K562 (cell line): ENCODE results near the gene CTRB2. TPM values are rescaled to one million over a fixed set of nuclear protein-coding genes. Genes with fewer than 3 reads are reported as not detected.

Experiments used
- ATAC-seq: fragments of 200-7000 bp; cut with Tn5 transposase; 3 replicates; pipeline ENCODE4 v1.9.1; 2020; ENCODE audit warnings: moderate library complexity
- BruUV-seq: library from RNA; stranded (reverse); fragments of 400-500 nt; replicated peaks from 2 replicates; lab custom pipeline; 2021; lab: Mats Ljungman, UMichigan
- CTCF ChIA-PET: fragments of 300-600 bp; formaldehyde crosslinking; extraction: SDS; loops from one replicate; lab custom pipeline; 2021; ENCODE audit warnings: low intra/inter-chr PET ratio; lab: Yijun Ruan, JAX
- POLR2A ChIA-PET: fragments of 300-600, 350-650 bp; sonication (Branson Sonifier 250); formaldehyde crosslinking; extraction: SDS; loops from one replicate; lab custom pipeline; 2021; ENCODE audit warnings: antibody characterized with exemption, inconsistent platforms; lab: Yijun Ruan, JAX
- DNase-seq, 4 experiments: peaks; one replicate each; pipeline versions ENCODE4 v3.0.0 to v3.0.0-alpha.2; 2011 to 2018; ENCODE audit warnings: low spot score in 3 of 4, mixed read lengths in 3 of 4; ENCODE audit errors: extremely low read depth in 1 of 4
- FAIRE-seq: peaks from 2 replicates; lab custom pipeline; 2011; peaks lifted over from hg19 to GRCh38; lab: Jason Lieb, UNC
- H2AFZ ChIP-seq: 2 replicates; pipeline ENCODE4 v1.6.0; 2011; ENCODE audit warnings: low read depth, low read length, control low read depth, inconsistent platforms
- H3K27ac ChIP-seq: fragments of 200-600 bp; 3 replicates; pipeline ENCODE4 v1.8.0; 2011; ENCODE audit warnings: low read depth, mild to moderate bottlenecking, control low read depth, inconsistent platforms, low read length, moderate library complexity, mixed read lengths; ENCODE audit errors: extremely low read depth
- H3K27me3 ChIP-seq, 2 experiments: fragments of 300-600 bp in 1 of 2; 2 replicates in 1 of 2; 3 replicates in 1 of 2; pipeline versions ENCODE4 v1.6.0 to v1.8.0; 2011; ENCODE audit warnings: inconsistent platforms in 2 of 2, low read length in 2 of 2, mild to moderate bottlenecking in 1 of 2, mixed read lengths in 1 of 2, moderate library complexity in 1 of 2; ENCODE audit not compliant: control insufficient read depth in 2 of 2, insufficient read depth in 2 of 2
- H3K36me3 ChIP-seq: fragments of 300-600 bp; 3 replicates; pipeline ENCODE4 v1.8.0; 2011; ENCODE audit warnings: mild to moderate bottlenecking, low read length, inconsistent platforms; ENCODE audit not compliant: control insufficient read depth, insufficient read depth
- H3K4me1 ChIP-seq, 2 experiments: fragments of 200-600 bp in 1 of 2; replicated peaks in 1 of 2; 2 replicates in 1 of 2; 3 replicates in 1 of 2; pipeline versions ENCODE4 v1.5.1 to v1.8.0; 2011; ENCODE audit warnings: inconsistent platforms in 2 of 2, low read length in 2 of 2, mild to moderate bottlenecking in 1 of 2, mixed read lengths in 1 of 2, moderate library complexity in 1 of 2; ENCODE audit not compliant: control insufficient read depth in 2 of 2, insufficient read depth in 2 of 2
- H3K4me2 ChIP-seq: 2 replicates; pipeline ENCODE4 v1.6.1; 2011; ENCODE audit warnings: low read length, control low read depth, inconsistent platforms, mixed read lengths; ENCODE audit not compliant: insufficient read depth
- H3K4me3 ChIP-seq: fragments of 200-600 bp; sonication (generic), shearing (Covaris generic); 2 replicates; pipeline ENCODE4 v1.5.1; 2016; ENCODE audit warnings: control low read depth, inconsistent platforms
- H3K79me2 ChIP-seq: fragments of 200-600 bp; 3 replicates; pipeline ENCODE4 v1.8.0; 2011; ENCODE audit warnings: low read length, inconsistent platforms; ENCODE audit not compliant: control insufficient read depth, insufficient read depth
- H3K9ac ChIP-seq, 2 experiments: 2 replicates each; pipeline versions ENCODE4 v1.6.0 to v1.6.1; 2011; ENCODE audit warnings: low read depth in 2 of 2, low read length in 2 of 2, control low read depth in 1 of 2, inconsistent platforms in 1 of 2, mild to moderate bottlenecking in 1 of 2, mixed read lengths in 1 of 2; ENCODE audit not compliant: insufficient read depth in 1 of 2
- H3K9me1 ChIP-seq: one replicate; pipeline ENCODE4 v1.6.0; 2011; ENCODE audit warnings: inconsistent platforms, mild to moderate bottlenecking, low read length, moderate library complexity; ENCODE audit not compliant: control insufficient read depth, insufficient read depth
- H3K9me3 ChIP-seq: replicated peaks from 2 replicates; pipeline ENCODE4 v1.5.1; 2011; ENCODE audit warnings: low read depth, low read length, inconsistent platforms; ENCODE audit not compliant: control insufficient read depth, insufficient read depth
- H4K20me1 ChIP-seq: replicated peaks from 2 replicates; pipeline ENCODE4 v1.6.1; 2011; ENCODE audit warnings: low read length, inconsistent platforms, mixed read lengths; ENCODE audit not compliant: control insufficient read depth, insufficient read depth
- CBX2 ChIP-seq: fragments of 200-600 bp; sonication (generic); IDR thresholded peaks from one replicate; pipeline ENCODE4 v1.6.1; 2012; ENCODE audit warnings: mild to moderate bottlenecking, low read length, inconsistent platforms; ENCODE audit not compliant: insufficient read depth, poor library complexity, severe bottlenecking
- DACH1 ChIP-seq: fragments of 450-650 bp; IDR thresholded peaks from 2 replicates; pipeline ENCODE4 v1.6.1; 2018; ENCODE audit not compliant: partially characterized antibody
- HDAC2 ChIP-seq: fragments of 450-650 bp; IDR thresholded peaks from 2 replicates; pipeline ENCODE4 v1.6.1; 2016; ENCODE audit warnings: mild to moderate bottlenecking
- HNRNPL ChIP-seq: fragments of 200-400 bp; formaldehyde crosslinking; IDR thresholded peaks from 2 replicates; pipeline ENCODE4 v1.6.1; 2017; ENCODE audit warnings: low read depth, mild to moderate bottlenecking, low read length
- KAT2B ChIP-seq: IDR thresholded peaks from one replicate; pipeline ENCODE4 v1.6.1; 2012; ENCODE audit warnings: low read depth, mild to moderate bottlenecking, control low read depth, inconsistent platforms, low read length, moderate library complexity
- MAZ ChIP-seq, 2 experiments: fragments of 450-650 bp in 1 of 2; sonication (generic) in 1 of 2; formaldehyde crosslinking; IDR thresholded peaks in 1 of 2; conservative IDR thresholded peaks in 1 of 2; 2 replicates each; pipeline versions ENCODE4 v1.4.0 to v1.5.0; 2020; ENCODE audit warnings: mild to moderate bottlenecking in 1 of 2, missing genetic modification reagents in 1 of 2
- NCOA2 ChIP-seq, 2 experiments: fragments of 450-650 bp; IDR thresholded peaks; 2 replicates each; pipeline ENCODE4 v1.6.1; 2018; ENCODE audit warnings: mild to moderate bottlenecking in 2 of 2, moderate library complexity in 1 of 2; ENCODE audit not compliant: partially characterized antibody in 2 of 2
- POLR2A ChIP-seq: fragments of 450-650 bp; conservative IDR thresholded peaks from 2 replicates; pipeline ENCODE4 v1.6.1; 2016
- RFX1 ChIP-seq: fragments of 450-650 bp; IDR thresholded peaks from 2 replicates; pipeline ENCODE4 v1.6.1; 2016; ENCODE audit warnings: mild to moderate bottlenecking, moderate library complexity
- SMAD1 ChIP-seq: fragments of 150-350 bp; IDR thresholded peaks from 2 replicates; pipeline ENCODE4 v1.6.1; 2014; ENCODE audit warnings: low read length, low read depth; ENCODE audit not compliant: partially characterized antibody
- ZNF77 ChIP-seq: fragments of 250-450 bp; sonication (Bioruptor Pico); IDR thresholded peaks from 2 replicates; pipeline ENCODE4 v1.5.0; 2020
- WGBS: fragments of 100-300 bp; shearing (Covaris generic); methylation state at CpG from one replicate; pipeline ENCODE4 v1.1.6; 2016; ENCODE audit warnings: low coverage, mixed read lengths; ENCODE audit not compliant: insufficient coverage; ENCODE audit errors: missing lambda C conversion rate; 5-methylcytosine and 5-hydroxymethylcytosine counted together
- in situ Hi-C: fragments of 300-500 bp; cut with MboI; formaldehyde crosslinking; loops from 4 replicates; pipeline ENCODE4 v1.15.0; 2018; ENCODE audit warnings: inconsistent platforms, mixed read lengths
- intact Hi-C: fragments of 100-400 bp; cut with micrococcal nuclease; formaldehyde crosslinking; loops from 2 replicates; pipeline ENCODE4 v1.14.2; 2022
- polyA plus RNA-seq, 8 experiments: library from polyadenylated mRNA; depleted of rRNA in 4 of 8; stranded (reverse) in 5 of 8; unstranded in 3 of 8; fragments of >200 nt; fragmentation: Nextera tagmentation in 2 of 8; fragmentation: Illumina TruSeq in 1 of 8; extraction: Ambion mirVana in 2 of 8; extraction: Trizol in 1 of 8; gene quantifications; 2 replicates each; pipeline versions ENCODE4 v1.2.1 to v1.2.3, GENCODE V29; 2011 to 2014; ENCODE audit warnings: inconsistent platforms in 1 of 8, missing spikeins in 1 of 8
- total RNA-seq, 7 experiments: library from RNA; depleted of rRNA in 6 of 7; stranded (reverse); fragments of >200 nt in 6 of 7; fragmentation: Illumina TruSeq in 2 of 7; extraction: Trizol in 2 of 7; gene quantifications; 2 replicates each; pipeline versions ENCODE4 v1.2.1 to v1.2.3, GENCODE V29; 2011 to 2021; ENCODE audit warnings: low replicate concordance in 1 of 7
- TF ChIP-seq, protein P1 (sequence below): fragments of 250-450 bp; sonication (Bioruptor Pico); IDR thresholded peaks from 2 replicates; pipeline ENCODE4 v1.4.0; 2020; ENCODE audit warnings: mild to moderate bottlenecking, moderate library complexity

CTRB2 gene
- total and polyA plus RNA-seq, 9 of the 15 experiments (the other 6 are each of a cell fraction or from before 2014, with no cell fraction given): 5.1 TPM; not detected in 8

- H3K9me3 ChIP-seq: no peaks in the 10 kb centered on the region
- no peak overlapping the region for H3K27ac ChIP-seq
- ChIA-PET CTCF (interaction anchor here (0.6 kb wide), 1 partner anchor 38 kb away, joined by 3 read pairs; no protein-coding TSS in a partner anchor), POLR2A (no interaction called here)
- no peaks in the 10 kb centered on the region for H3K9me1 ChIP-seq
- peaks cover 58 to 67% of the 10 kb centered on the region in 2 experiments for H3K27me3 ChIP-seq
- no peak for TF ChIP-seq ZNF77 (CRISPR knock-in tag)
- no peak for TF ChIP-seq CBX2
- TF ChIP-seq HDAC2: no peak
- TF ChIP-seq POLR2A: no peak
- TF ChIP-seq MAZ (CRISPR knock-in tag; conservative IDR thresholded peaks at IDR 0.05 in 1 of 2, IDR thresholded peaks at IDR 0.05 in 1 of 2): no peak
- TF ChIP-seq, protein P1, sequence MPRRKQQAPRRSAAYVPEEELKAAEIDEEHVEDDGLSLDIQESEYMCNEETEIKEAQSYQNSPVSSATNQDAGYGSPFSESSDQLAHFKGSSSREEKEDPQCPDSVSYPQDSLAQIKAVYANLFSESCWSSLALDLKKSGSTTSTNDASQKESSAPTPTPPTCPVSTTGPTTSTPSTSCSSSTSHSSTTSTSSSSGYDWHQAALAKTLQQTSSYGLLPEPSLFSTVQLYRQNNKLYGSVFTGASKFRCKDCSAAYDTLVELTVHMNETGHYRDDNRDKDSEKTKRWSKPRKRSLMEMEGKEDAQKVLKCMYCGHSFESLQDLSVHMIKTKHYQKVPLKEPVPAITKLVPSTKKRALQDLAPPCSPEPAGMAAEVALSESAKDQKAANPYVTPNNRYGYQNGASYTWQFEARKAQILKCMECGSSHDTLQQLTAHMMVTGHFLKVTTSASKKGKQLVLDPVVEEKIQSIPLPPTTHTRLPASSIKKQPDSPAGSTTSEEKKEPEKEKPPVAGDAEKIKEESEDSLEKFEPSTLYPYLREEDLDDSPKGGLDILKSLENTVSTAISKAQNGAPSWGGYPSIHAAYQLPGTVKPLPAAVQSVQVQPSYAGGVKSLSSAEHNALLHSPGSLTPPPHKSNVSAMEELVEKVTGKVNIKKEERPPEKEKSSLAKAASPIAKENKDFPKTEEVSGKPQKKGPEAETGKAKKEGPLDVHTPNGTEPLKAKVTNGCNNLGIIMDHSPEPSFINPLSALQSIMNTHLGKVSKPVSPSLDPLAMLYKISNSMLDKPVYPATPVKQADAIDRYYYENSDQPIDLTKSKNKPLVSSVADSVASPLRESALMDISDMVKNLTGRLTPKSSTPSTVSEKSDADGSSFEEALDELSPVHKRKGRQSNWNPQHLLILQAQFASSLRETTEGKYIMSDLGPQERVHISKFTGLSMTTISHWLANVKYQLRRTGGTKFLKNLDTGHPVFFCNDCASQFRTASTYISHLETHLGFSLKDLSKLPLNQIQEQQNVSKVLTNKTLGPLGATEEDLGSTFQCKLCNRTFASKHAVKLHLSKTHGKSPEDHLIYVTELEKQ: no peak
- no peak for TF ChIP-seq NCOA2 (IDR thresholded peaks at IDR 0.05; ENCODE audit: partially characterized antibody in 2 of 2)
- no peak for TF ChIP-seq RFX1
- no peak for TF ChIP-seq SMAD1
- TF ChIP-seq KAT2B: no peak
- no peak for TF ChIP-seq DACH1
- TF ChIP-seq HNRNPL: no peak
- no peak for DNase-seq
- peaks cover 0 to 2% of the 10 kb centered on the region in 2 experiments; a peak in 2 of 5 replicates for H3K4me1 ChIP-seq
- FAIRE-seq: no peak
- H3K36me3 ChIP-seq: no peaks in the 10 kb centered on the region
- no peak for ATAC-seq
- no TSS peak for BruUV-seq
- in situ Hi-C loops (no loop called here), intact Hi-C loops (no loop called here)
- 45% methylated on average over 21 of the region's 21 CpGs for WGBS
- no peak overlapping the region for H3K9ac ChIP-seq
- no peak overlapping the region for H2AFZ ChIP-seq
- no peak overlapping the region for H3K4me3 ChIP-seq
- H3K79me2 ChIP-seq: no peaks in the 10 kb centered on the region
- H4K20me1 ChIP-seq: no peaks in the 10 kb centered on the region
- H3K4me2 ChIP-seq: no peak overlapping the region
These were observed 14.2 kb downstream of the CTRB2 start for GRCh38 chr16:75192606-75193264.
